GM23248 (cell line): Measurements from ENCODE around the gene TPBGL. TPM values are rescaled to one million over a fixed set of nuclear protein-coding genes. Genes with fewer than 3 reads are reported as not detected.

ENCODE experiments used
- DNase-seq: peaks from one replicate; pipeline ENCODE4 v3.0.0-alpha.2; 2015
- H2AFZ ChIP-seq: fragments of 200-600 bp; sonication (generic); 2 replicates; pipeline ENCODE4 v1.6.1; 2016; ENCODE audit warnings: antibody characterized with exemption
- H3F3A ChIP-seq: fragments of 200-600 bp; sonication (generic); 2 replicates; pipeline ENCODE4 v1.6.1; 2016; ENCODE audit warnings: mild to moderate bottlenecking, antibody characterized with exemption, mixed run types; ENCODE audit not compliant: insufficient read depth
- H3K27ac ChIP-seq: fragments of 200-600 bp; sonication (generic); 2 replicates; pipeline ENCODE4 v1.5.1; 2016; ENCODE audit warnings: mild to moderate bottlenecking
- H3K27me3 ChIP-seq: fragments of 200-600 bp; sonication (generic); replicated peaks from 2 replicates; pipeline ENCODE4 v1.6.1; 2016; ENCODE audit warnings: mild to moderate bottlenecking; ENCODE audit not compliant: insufficient read depth
- H3K36me3 ChIP-seq: fragments of 200-600 bp; sonication (generic); 2 replicates; pipeline ENCODE4 v1.6.1; 2016; ENCODE audit warnings: low read depth, mild to moderate bottlenecking
- H3K4me1 ChIP-seq: fragments of 200-600 bp; sonication (generic); 2 replicates; pipeline ENCODE4 v1.6.1; 2016; ENCODE audit warnings: mild to moderate bottlenecking; ENCODE audit not compliant: insufficient read depth
- H3K4me2 ChIP-seq: fragments of 200-600 bp; sonication (generic); one replicate; pipeline ENCODE4 v1.6.1; 2016; ENCODE audit warnings: mild to moderate bottlenecking; ENCODE audit not compliant: unreplicated experiment
- H3K4me3 ChIP-seq: fragments of 200-600 bp; sonication (generic); 2 replicates; pipeline ENCODE4 v1.5.1; 2016; ENCODE audit warnings: mild to moderate bottlenecking
- H3K79me2 ChIP-seq: fragments of 200-600 bp; sonication (generic); 2 replicates; pipeline ENCODE4 v1.6.1; 2016; ENCODE audit warnings: mild to moderate bottlenecking; ENCODE audit not compliant: insufficient read depth
- H3K9ac ChIP-seq: fragments of 200-600 bp; sonication (generic); 2 replicates; pipeline ENCODE4 v1.6.1; 2016; ENCODE audit warnings: mild to moderate bottlenecking
- H3K9me2 ChIP-seq: fragments of 200-600 bp; sonication (generic); 2 replicates; pipeline ENCODE4 v1.6.1; 2016; ENCODE audit warnings: mixed run types, mild to moderate bottlenecking, moderate library complexity; ENCODE audit not compliant: insufficient read depth
- H3K9me3 ChIP-seq: fragments of 200-600 bp; sonication (generic); one replicate; pipeline ENCODE4 v1.6.1; 2017; ENCODE audit warnings: low read depth
- H4K20me1 ChIP-seq: fragments of 200-600 bp; sonication (generic); 2 replicates; pipeline ENCODE4 v1.6.0; 2016; ENCODE audit not compliant: insufficient read depth
- EZH2 ChIP-seq: fragments of 200-600 bp; sonication (generic); IDR thresholded peaks from 2 replicates; pipeline ENCODE4 v1.6.1; 2018; ENCODE audit warnings: antibody characterized with exemption, mild to moderate bottlenecking; ENCODE audit not compliant: insufficient read depth, poor library complexity, severe bottlenecking
- EZH2phosphoT487 ChIP-seq: fragments of 200-600 bp; sonication (generic); IDR thresholded peaks from 2 replicates; pipeline ENCODE4 v1.6.1; 2018; ENCODE audit warnings: antibody characterized with exemption, moderate library complexity, mild to moderate bottlenecking, low read depth; ENCODE audit not compliant: insufficient read depth
- WGBS, 2 experiments: methylation state at CpG; one replicate each; pipeline ENCODE4 v1.1.6; 2015 to 2017; ENCODE audit warnings: low lambda C conversion rate in 2 of 2, low coverage in 1 of 2; ENCODE audit errors: missing lambda C conversion rate in 2 of 2; 5-methylcytosine and 5-hydroxymethylcytosine counted together
- in situ Hi-C: fragments of 300-500 bp; cut with MboI; formaldehyde crosslinking; loops from 2 replicates; pipeline ENCODE4 v1.15.0; 2020
- polyA plus RNA-seq: library from polyadenylated mRNA; unstranded; fragments of >200 nt; fragmentation: Nextera tagmentation; extraction: Ambion mirVana; gene quantifications from 2 replicates; pipeline ENCODE4 v1.2.1, GENCODE V29; 2016
- total RNA-seq: library from RNA; depleted of rRNA; stranded (reverse); fragments of >200 nt; shearing (Covaris generic); gene quantifications from 2 replicates; pipeline ENCODE4 v1.2.3, GENCODE V29; 2014

TPBGL gene
- total and polyA plus RNA-seq, 2 experiments from 2014 or later = not detected

DNA sequence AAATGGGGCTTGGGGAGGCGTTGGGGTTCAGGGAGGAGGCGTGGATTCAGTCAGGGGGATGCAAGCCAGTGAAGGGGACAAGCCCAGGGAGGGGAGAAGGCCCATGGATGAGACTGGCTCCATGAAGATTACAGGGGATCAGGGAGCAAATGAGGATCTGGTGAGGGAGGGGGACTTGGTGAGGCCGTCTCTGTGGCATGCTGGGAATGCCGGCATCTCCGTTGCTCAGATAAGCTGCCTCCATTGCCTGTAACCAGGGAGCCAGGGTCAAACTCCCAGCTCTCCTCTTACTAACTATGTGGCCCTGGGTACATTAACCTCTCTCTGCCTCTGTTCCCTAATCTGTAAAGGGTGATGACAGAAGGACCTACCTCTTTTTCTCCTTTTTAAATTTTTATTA is 38.7 kb downstream of the TPBGL start:
- 62 to 66% methylated on average over 5 of the region's 5 CpGs for WGBS, 2 experiments
- H2AFZ ChIP-seq = no peak overlapping the region

DNA sequence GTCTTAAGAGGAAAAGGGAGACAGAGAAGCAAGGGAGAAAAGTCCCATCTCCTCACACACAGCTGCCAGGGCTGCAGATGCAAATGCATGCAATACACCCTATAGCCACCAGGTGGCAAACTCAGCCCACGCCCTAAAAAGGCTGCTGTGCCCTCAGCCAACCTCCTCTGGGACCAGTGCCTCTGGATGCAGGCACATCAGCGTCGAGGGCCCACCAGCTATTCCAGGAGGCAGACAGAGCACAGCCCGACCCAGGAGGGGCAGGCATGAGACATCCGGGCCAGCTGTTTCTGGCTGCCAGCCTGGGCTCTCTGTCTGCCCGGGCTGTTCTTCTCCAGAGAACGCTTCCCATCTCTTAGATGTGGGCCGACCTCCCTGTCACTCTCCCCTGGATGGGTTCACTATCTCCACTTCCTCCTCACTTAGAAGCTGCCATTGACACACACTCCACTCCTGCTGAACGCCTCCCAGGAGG is 39.7 kb downstream of the TPBGL start:
- Histone ChIP-seq H4K20me1 (no peaks in the 10 kb centered on the region), H3K9me3 (no peaks in the 10 kb centered on the region), H3K9me2 (no peaks in the 10 kb centered on the region), H2AFZ (no peak overlapping the region), H3K27ac (no peak overlapping the region), H3K36me3 (no peaks in the 10 kb centered on the region), H3K4me2 (no peak overlapping the region), H3K79me2 (no peaks in the 10 kb centered on the region), H3K4me3 (no peak overlapping the region), H3F3A (no peaks in the 10 kb centered on the region), H3K27me3 (no peaks in the 10 kb centered on the region), H3K4me1 (no peaks in the 10 kb centered on the region), H3K9ac (no peak overlapping the region)
- in situ Hi-C loops = no loop called here
- WGBS, 2 experiments = 12 to 18% methylated on average over 9 of the region's 9 CpGs
- TF ChIP-seq EZH2phosphoT487 (no peak), EZH2 (no peak)
- DNase-seq = peak; percentile 76

More for the DNA sequence above, 38.7 kb downstream of the TPBGL start:
- Histone ChIP-seq H3K4me2 (no peak overlapping the region), H3K36me3 (no peaks in the 10 kb centered on the region), H3K4me3 (no peak overlapping the region), H3K9ac (no peak overlapping the region), H3F3A (no peaks in the 10 kb centered on the region), H3K4me1 (no peaks in the 10 kb centered on the region), H3K9me2 (no peaks in the 10 kb centered on the region), H3K79me2 (no peaks in the 10 kb centered on the region), H3K9me3 (no peaks in the 10 kb centered on the region), H3K27me3 (no peaks in the 10 kb centered on the region), H4K20me1 (no peaks in the 10 kb centered on the region), H3K27ac (no peak overlapping the region)
- no peak for DNase-seq
- no peak for TF ChIP-seq EZH2
- TF ChIP-seq EZH2phosphoT487 = no peak
- in situ Hi-C loops = loop anchor here (5.0 to 10.0 kb wide), 2 partner anchors 103 to 256 kb away; no protein-coding TSS in a partner anchor

- Histone ChIP-seq H3K36me3 (no peaks in the 10 kb centered on the region), H3K27ac (no peak overlapping the region), H3K9me3 (no peaks in the 10 kb centered on the region), H4K20me1 (no peaks in the 10 kb centered on the region), H3K4me2 (no peak overlapping the region), H2AFZ (no peak overlapping the region), H3K79me2 (no peaks in the 10 kb centered on the region), H3K4me1 (no peaks in the 10 kb centered on the region), H3K9ac (no peak overlapping the region), H3K9me2 (no peaks in the 10 kb centered on the region), H3K4me3 (no peak overlapping the region), H3F3A (no peaks in the 10 kb centered on the region), H3K27me3 (no peaks in the 10 kb centered on the region)
- TF ChIP-seq EZH2phosphoT487 = no peak
- no peak for TF ChIP-seq EZH2
- DNase-seq = no peak
- WGBS, 2 experiments = 75 to 80% methylated on average over 15 of the region's 15 CpGs
- in situ Hi-C loops = no loop called here
Measured at GRCh38 chr11:75280770-75281468, 40.3 kb downstream of the TPBGL start.

GRCh38 chr11:75281469-75282095 is 41.0 kb downstream of the TPBGL start:
- Histone ChIP-seq H3K4me3 (no peak overlapping the region), H3K27me3 (no peaks in the 10 kb centered on the region), H2AFZ (no peak overlapping the region), H3K79me2 (no peaks in the 10 kb centered on the region), H3K9ac (no peak overlapping the region), H3K27ac (no peak overlapping the region), H3K9me3 (no peaks in the 10 kb centered on the region), H3F3A (no peaks in the 10 kb centered on the region), H3K4me1 (no peaks in the 10 kb centered on the region), H3K9me2 (no peaks in the 10 kb centered on the region), H4K20me1 (no peaks in the 10 kb centered on the region), H3K36me3 (no peaks in the 10 kb centered on the region), H3K4me2 (no peak overlapping the region)
- no peak for DNase-seq
- 87 to 88% methylated on average over 9 to 10 of the region's 10 CpGs for WGBS, 2 experiments
- TF ChIP-seq EZH2phosphoT487 (no peak), EZH2 (no peak)
- in situ Hi-C loops = no loop called here
